ENCODE data around the gene HS6ST1.

DNA sequence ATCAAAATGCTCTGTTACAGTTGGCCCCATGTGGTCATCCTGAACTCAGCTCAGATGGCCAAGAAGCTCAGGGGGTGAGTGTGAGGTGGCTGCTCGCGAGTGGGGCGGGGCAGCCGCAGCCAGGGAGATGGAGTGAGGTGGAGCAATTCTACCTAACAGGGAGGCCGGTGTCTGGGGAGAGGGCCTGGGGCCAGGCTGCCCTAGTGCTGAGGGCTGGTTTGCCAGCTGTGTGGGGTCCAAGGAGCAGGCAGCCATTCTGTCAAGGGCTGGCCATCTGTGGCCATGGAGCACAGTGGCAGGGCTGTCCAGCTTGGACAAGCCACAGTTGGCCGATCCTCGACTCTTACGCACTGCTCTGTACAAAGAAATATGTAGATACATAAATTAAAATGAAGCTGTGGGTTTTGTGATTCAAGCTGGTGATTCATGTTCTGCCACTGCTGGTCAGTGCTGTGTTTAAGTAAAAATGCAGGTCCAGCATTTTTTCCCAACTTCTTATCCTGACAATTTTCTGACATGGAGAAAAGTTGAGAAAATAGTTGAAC, 82.1 kb downstream of the HS6ST1 start:
- TF ChIP-seq CTCF (IDR thresholded peaks at IDR 0.05) (no peak), POLR2A (IDR thresholded peaks at IDR 0.05) (no peak)

Measured in testis (tissue), 2 donors.